Kidney (tissue), 14 donors: ENCODE results near the gene FOLR1. TPM values are rescaled to one million over a fixed set of nuclear protein-coding genes. Genes with fewer than 3 reads are reported as not detected.

Experiments
- DNase-seq, 5 donors: peaks; one replicate each; pipeline ENCODE4 v3.0.0-alpha.2; 2013 to 2020
- FAIRE-seq: peaks from 2 replicates; lab custom pipeline; 2012; peaks lifted over from hg19 to GRCh38; lab: Jason Lieb, UNC
- H3K27ac ChIP-seq, 2 donors: one replicate each; pipeline ENCODE4 v1.7.0; 2013; ENCODE audit warnings: low read depth in 2 of 2, low read length in 2 of 2, inconsistent platforms in 1 of 2
- H3K27me3 ChIP-seq: one replicate; pipeline ENCODE4 v1.7.1; 2013; ENCODE audit warnings: low read length, inconsistent platforms; ENCODE audit not compliant: control insufficient read depth, insufficient read depth
- H3K36me3 ChIP-seq, 3 donors: one replicate each; pipeline versions ENCODE4 v1.7.0 to v1.7.1; 2013; ENCODE audit warnings: low read length in 3 of 3, control low read depth in 1 of 3, inconsistent platforms in 1 of 3; ENCODE audit not compliant: insufficient read depth in 3 of 3, control insufficient read depth in 2 of 3
- H3K4me1 ChIP-seq, 3 donors: one replicate each; pipeline versions ENCODE4 v1.7.0 to v1.7.1; 2013; ENCODE audit warnings: low read length in 3 of 3, inconsistent platforms in 1 of 3, low read depth in 1 of 3; ENCODE audit not compliant: control insufficient read depth in 2 of 3, insufficient read depth in 2 of 3
- H3K4me3 ChIP-seq, 3 donors: one replicate each; pipeline versions ENCODE4 v1.7.0 to v1.8.1; 2013; ENCODE audit warnings: low read length in 3 of 3, control low read depth in 1 of 3, inconsistent platforms in 1 of 3
- H3K9ac ChIP-seq, 3 donors: one replicate each; pipeline versions ENCODE4 v1.7.0 to v1.7.1; 2013; ENCODE audit warnings: low read length in 3 of 3, control low read depth in 1 of 3, inconsistent platforms in 1 of 3
- H3K9me3 ChIP-seq, 3 donors: one replicate each; pipeline versions ENCODE4 v1.7.0 to v1.7.1; 2013; ENCODE audit warnings: low read length in 3 of 3, control low read depth in 1 of 3, inconsistent platforms in 1 of 3; ENCODE audit not compliant: control insufficient read depth in 2 of 3, insufficient read depth in 1 of 3
- intact Hi-C: fragments of 100-400 bp; cut with DNase I; formaldehyde crosslinking; loops from one replicate; pipeline ENCODE4 v1.11.1; 2022
- polyA plus RNA-seq: library from polyadenylated mRNA; stranded (reverse); fragments of 350-450 nt; fragmentation: Illumina TruSeq; extraction: RNeasy Lipid Tissue Mini Kit (QIAGEN cat#74804); gene quantifications from one replicate; pipeline ENCODE4 v1.2.3, GENCODE V29; 2014; ENCODE audit warnings: low read depth, low replicate concordance; ENCODE audit not compliant: insufficient read depth
- total RNA-seq: library from RNA; stranded (reverse); fragmentation: NEBNext Ultra II Directional; extraction: Animal tissue kit (Norgen Biotek cat#: 25700); gene quantifications from one replicate; pipeline ENCODE4 v1.2.1, GENCODE V29; 2021
- TF ChIP-seq, protein P1 (sequence below): IDR thresholded peaks from 3 replicates; pipeline ENCODE4 v1.5.1; 2012; ENCODE audit warnings: mild to moderate bottlenecking, moderate library complexity, borderline replicate concordance; ENCODE audit not compliant: insufficient read depth; ENCODE audit errors: extremely low read depth
- donor health status: control.
- donor health status: control.
- donor health status: control.
- donor health status: control.
- donor health status: control.
- donor health status: DM: yes; HTN: yes; CAD: no.
- donor health status: Normal renal cell carcinoma (clear cell type).

FOLR1 gene
- total and polyA plus RNA-seq, 2 donors from 2014 or later: 41.2 to 297 TPM

DNA sequence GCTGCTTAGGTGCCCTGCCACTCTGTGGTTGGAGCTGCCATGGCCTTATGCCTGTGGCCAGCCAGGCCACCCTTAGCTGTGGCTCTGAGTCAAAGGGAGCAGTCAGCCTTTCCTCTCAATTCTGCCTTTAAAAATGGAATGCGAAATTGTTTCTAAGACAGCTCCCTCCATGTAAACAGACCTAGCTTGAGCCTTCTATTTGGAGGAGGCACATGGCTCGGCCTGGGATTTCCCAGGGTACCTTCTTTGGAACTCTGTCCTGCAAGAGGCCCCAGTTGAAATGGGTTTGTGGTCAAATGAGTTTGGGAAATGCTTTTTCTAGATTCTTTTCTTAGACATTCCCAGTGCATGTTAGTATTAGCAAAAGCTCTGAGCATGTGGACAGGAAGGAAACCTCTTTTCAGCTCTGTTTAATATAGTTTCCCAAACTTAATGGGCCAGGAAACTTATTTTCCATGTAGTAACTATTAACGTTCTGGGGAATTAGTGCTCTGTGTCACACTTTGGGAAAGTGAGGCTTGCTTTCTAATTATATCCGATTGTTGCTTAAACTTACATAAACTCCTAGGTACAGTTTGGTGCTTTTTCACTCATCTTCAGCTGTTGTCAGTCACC, 44.2 kb downstream of the FOLR1 start:
- no peak for FAIRE-seq

DNA sequence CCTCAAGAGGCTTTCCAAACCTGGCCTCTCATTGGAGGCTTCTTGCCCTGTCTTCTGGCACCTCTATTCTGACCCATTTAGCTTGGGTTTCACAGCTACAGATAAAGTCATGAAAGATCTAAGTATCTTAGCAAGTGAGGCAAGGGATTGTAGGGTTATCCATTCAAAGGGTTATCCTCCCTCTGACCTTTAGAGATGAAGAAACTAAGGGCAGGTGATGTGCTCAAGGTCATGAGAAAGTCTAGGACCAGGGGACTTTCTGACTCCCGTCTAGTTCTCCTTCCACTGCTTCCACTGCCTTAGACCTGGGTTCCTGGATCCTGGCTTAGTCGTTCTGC, 44.8 kb downstream of the FOLR1 start:
- intact Hi-C loops: no loop called here
- no peak for DNase-seq
- no peak for FAIRE-seq
- H3K9ac ChIP-seq: no peak overlapping the region
- peak overlapping the region in 1 of 2 donors; percentile 12 for H3K27ac ChIP-seq
- peaks cover 4 to 48% (median 29%) of the 10 kb centered on the region in 3 donors for H3K36me3 ChIP-seq
- H3K4me3 ChIP-seq: no peak overlapping the region
- TF ChIP-seq, protein P1, sequence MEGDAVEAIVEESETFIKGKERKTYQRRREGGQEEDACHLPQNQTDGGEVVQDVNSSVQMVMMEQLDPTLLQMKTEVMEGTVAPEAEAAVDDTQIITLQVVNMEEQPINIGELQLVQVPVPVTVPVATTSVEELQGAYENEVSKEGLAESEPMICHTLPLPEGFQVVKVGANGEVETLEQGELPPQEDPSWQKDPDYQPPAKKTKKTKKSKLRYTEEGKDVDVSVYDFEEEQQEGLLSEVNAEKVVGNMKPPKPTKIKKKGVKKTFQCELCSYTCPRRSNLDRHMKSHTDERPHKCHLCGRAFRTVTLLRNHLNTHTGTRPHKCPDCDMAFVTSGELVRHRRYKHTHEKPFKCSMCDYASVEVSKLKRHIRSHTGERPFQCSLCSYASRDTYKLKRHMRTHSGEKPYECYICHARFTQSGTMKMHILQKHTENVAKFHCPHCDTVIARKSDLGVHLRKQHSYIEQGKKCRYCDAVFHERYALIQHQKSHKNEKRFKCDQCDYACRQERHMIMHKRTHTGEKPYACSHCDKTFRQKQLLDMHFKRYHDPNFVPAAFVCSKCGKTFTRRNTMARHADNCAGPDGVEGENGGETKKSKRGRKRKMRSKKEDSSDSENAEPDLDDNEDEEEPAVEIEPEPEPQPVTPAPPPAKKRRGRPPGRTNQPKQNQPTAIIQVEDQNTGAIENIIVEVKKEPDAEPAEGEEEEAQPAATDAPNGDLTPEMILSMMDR: no peak
- no peaks in the 10 kb centered on the region for H3K9me3 ChIP-seq
- peaks cover 11% of the 10 kb centered on the region for H3K27me3 ChIP-seq
- H3K4me1 ChIP-seq: peaks cover 0 to 15% (median 4%) of the 10 kb centered on the region in 3 donors

More for the DNA sequence above, 44.2 kb downstream of the FOLR1 start:
- no peak for DNase-seq
- Histone ChIP-seq H3K27me3 (peaks cover 9% of the 10 kb centered on the region), H3K9ac (no peak overlapping the region), H3K4me3 (no peak overlapping the region), H3K36me3 (peaks cover 9 to 54% (median 34%) of the 10 kb centered on the region in 3 donors), H3K27ac (no peak overlapping the region), H3K9me3 (no peaks in the 10 kb centered on the region), H3K4me1 (peaks cover 0 to 15% (median 4%) of the 10 kb centered on the region in 3 donors)
- TF ChIP-seq, protein P1: no peak
- intact Hi-C loops: no loop called here

DNA sequence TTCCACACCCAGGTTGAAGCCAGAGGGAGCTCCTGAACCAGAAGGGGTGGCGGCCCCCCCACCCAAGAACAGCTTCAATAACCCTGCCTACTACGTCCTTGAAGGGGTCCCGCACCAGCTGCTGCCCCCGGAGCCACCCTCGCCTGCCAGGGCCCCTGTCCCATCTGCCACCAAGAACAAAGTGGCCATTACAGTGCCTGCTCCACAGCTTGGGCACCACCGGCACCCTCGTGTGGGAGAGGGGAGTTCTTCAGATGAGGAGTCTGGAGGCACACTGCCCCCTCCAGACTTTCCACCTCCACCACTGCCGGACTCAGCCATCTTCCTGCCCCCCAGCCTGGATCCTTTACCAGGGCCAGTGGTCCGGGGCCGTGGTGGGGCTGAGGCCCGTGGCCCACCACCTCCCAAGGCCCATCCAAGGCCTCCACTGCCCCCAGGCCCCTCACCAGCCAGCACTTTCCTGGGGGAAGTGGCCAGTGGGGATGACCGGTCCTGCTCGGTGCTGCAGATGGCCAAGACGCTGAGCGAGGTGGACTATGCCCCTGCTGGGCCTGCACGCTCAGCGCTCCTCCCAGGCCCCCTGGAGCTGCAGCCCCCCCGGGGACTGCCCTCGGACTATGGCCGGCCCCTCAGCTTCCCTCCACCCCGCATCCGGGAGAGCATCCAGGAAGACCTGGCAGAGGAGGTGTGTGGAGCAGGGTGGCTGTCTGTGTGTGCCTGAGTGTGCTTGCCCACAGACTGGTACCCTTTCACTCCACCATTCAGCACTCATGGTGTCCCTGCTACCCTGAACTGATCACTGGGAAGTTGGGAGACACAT, 45.4 kb downstream of the FOLR1 start:
- Histone ChIP-seq H3K9me3 (no peaks in the 10 kb centered on the region), H3K27me3 (peaks cover 15% of the 10 kb centered on the region), H3K36me3 (peaks cover 4 to 43% (median 26%) of the 10 kb centered on the region in 3 donors), H3K4me3 (no peak overlapping the region), H3K9ac (no peak overlapping the region), H3K27ac (peak overlapping the region in 1 of 2 donors; percentile 12), H3K4me1 (peaks cover 0 to 15% (median 4%) of the 10 kb centered on the region in 3 donors)
- DNase-seq (peak in 4 of 5 donors; percentile 32 to 80 (median 50)), FAIRE-seq (no peak)
- intact Hi-C loops: no loop called here
- TF ChIP-seq, protein P1: no peak
